HFFc6 (cell line): ENCODE data around the gene ABLIM1. TPM values are rescaled to one million over a fixed set of nuclear protein-coding genes. Genes with fewer than 3 reads are reported as not detected.

Experiments
- DNase-seq: peaks from one replicate; pipeline ENCODE4 v3.0.0-alpha.2; 2018
- H3K27ac Mint-ChIP-seq: 2 replicates; pipeline ENCODE4 v1.8.0; 2020; ENCODE audit warnings: mild to moderate bottlenecking, mixed read lengths
- H3K27me3 Mint-ChIP-seq: 2 replicates; pipeline ENCODE4 v1.8.0; 2021; ENCODE audit warnings: mild to moderate bottlenecking, moderate library complexity, mixed read lengths; ENCODE audit not compliant: insufficient read depth
- H3K36me3 Mint-ChIP-seq: 2 replicates; pipeline ENCODE4 v1.8.0; 2021; ENCODE audit warnings: low read depth, mixed read lengths
- H3K4me1 Mint-ChIP-seq: 2 replicates; pipeline ENCODE4 v1.8.0; 2020; ENCODE audit warnings: low read depth, mixed read lengths
- H3K4me3 Mint-ChIP-seq: 2 replicates; pipeline ENCODE4 v1.8.0; 2020; ENCODE audit warnings: mild to moderate bottlenecking, moderate library complexity, mixed read lengths
- H3K9me3 Mint-ChIP-seq: 2 replicates; pipeline ENCODE4 v1.8.0; 2020; ENCODE audit warnings: mild to moderate bottlenecking, mixed read lengths
- total RNA-seq, 6 experiments: library from RNA; stranded (reverse); fragmentation: NEBNext Ultra II Directional; extraction: Animal tissue kit (Norgen Biotek cat#: 25700); gene quantifications; 2 replicates in 1 of 6; 3 replicates in 5 of 6; pipeline ENCODE4 v1.2.3, GENCODE V29; 2021
- TF ChIP-seq, protein P1 (sequence below): fragments of 200-600 bp; sonication (generic); IDR thresholded peaks from 2 replicates; pipeline ENCODE4 v1.5.0; 2021; ENCODE audit warnings: antibody characterized with exemption, mild to moderate bottlenecking

ABLIM1 gene
- total RNA-seq, 6 experiments from 2014 or later = 8.0 to 14.6 (median 8.7) TPM

DNA sequence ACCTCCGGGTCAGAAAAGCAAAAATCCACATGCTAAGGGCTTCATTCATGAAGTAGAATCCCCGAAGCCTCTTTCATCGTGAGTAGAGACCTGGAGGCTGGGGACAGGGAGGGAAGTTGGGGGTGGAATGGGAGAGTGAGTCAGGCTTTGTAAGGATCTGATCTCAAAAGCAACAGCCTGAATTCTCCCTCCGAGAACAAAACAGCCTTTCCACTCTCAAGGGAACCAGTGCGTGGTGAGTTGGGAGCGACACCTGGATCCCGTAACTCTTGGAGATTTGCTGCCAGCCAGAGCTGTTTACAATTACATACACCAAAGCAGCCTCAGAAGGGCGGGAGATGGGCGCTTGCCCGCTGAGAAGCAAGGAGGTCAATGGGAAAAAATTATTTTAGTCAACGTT lies 264.6 kb downstream of the ABLIM1 start:
- TF ChIP-seq, protein P1, sequence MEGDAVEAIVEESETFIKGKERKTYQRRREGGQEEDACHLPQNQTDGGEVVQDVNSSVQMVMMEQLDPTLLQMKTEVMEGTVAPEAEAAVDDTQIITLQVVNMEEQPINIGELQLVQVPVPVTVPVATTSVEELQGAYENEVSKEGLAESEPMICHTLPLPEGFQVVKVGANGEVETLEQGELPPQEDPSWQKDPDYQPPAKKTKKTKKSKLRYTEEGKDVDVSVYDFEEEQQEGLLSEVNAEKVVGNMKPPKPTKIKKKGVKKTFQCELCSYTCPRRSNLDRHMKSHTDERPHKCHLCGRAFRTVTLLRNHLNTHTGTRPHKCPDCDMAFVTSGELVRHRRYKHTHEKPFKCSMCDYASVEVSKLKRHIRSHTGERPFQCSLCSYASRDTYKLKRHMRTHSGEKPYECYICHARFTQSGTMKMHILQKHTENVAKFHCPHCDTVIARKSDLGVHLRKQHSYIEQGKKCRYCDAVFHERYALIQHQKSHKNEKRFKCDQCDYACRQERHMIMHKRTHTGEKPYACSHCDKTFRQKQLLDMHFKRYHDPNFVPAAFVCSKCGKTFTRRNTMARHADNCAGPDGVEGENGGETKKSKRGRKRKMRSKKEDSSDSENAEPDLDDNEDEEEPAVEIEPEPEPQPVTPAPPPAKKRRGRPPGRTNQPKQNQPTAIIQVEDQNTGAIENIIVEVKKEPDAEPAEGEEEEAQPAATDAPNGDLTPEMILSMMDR = no peak
- Mint-ChIP-seq H3K27ac (no peak overlapping the region), H3K9me3 (no peaks in the 10 kb centered on the region), H3K4me1 (peaks cover 28% of the 10 kb centered on the region), H3K36me3 (no peaks in the 10 kb centered on the region), H3K27me3 (peaks cover 29% of the 10 kb centered on the region), H3K4me3 (no peak overlapping the region)
- DNase-seq = no peak

DNA sequence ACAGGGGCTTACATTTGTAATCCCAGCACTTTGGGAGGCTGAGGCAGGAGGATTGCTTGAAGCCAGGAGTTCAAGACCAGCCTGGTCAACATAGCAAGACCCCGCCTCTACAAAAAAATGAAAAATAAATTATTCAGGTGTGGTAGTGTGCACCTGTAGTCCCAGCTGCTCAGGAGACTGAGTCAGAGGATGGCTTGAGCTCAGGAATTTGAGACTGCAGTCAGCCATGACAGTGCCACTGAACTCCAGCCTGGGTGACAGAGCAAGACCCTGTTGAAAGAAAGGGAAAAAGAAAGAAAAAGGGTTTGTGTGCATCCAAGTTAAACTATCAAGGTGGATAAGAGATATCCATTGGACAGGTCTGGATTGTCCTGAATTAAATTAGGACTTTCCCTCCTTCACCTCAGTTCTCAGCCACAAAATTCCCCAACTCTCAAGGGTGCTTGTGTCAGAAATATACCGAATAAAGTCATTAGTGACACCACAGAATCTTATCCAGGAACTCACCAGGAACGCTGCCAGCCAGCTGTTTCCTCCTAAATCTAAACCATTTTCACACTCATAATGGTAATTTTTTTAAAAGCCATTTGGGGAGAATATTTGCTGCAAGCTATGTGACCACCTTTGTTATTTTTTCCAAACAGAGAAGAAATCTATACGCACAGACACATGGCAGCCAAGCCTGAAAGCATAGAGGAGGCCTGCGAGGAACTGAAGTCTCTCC lies 265.8 kb downstream of the ABLIM1 start:
- H3K9me3 Mint-ChIP-seq = no peaks in the 10 kb centered on the region

DNA sequence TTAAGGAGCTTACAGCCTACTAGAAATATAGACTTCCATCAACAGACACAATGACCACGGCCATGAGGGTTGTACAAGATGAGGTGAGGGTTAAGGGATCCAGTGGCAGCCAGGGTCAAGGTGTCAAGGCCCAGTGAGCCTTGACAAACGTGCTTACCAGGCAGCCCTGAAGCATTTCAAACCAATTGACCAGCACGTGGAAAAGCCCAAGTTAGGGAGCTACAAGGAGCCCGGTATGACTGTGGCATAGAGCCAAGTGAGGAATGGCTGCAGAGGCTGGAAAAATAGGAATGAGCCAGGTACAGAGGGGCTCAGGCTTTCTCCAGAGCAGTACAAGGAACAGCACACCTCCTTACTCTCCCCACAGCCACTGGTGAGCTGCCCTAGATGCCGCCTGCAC lies 266.5 kb downstream of the ABLIM1 start:
- peaks cover 34% of the 10 kb centered on the region for H3K4me1 Mint-ChIP-seq
- no peak overlapping the region for H3K27ac Mint-ChIP-seq

More for the DNA sequence above, 265.8 kb downstream of the ABLIM1 start:
- Mint-ChIP-seq H3K4me1 (peaks cover 34% of the 10 kb centered on the region), H3K4me3 (no peak overlapping the region), H3K36me3 (no peaks in the 10 kb centered on the region), H3K27ac (no peak overlapping the region), H3K27me3 (peaks cover 24% of the 10 kb centered on the region)
- TF ChIP-seq, protein P1 = no peak
- no peak for DNase-seq

DNA sequence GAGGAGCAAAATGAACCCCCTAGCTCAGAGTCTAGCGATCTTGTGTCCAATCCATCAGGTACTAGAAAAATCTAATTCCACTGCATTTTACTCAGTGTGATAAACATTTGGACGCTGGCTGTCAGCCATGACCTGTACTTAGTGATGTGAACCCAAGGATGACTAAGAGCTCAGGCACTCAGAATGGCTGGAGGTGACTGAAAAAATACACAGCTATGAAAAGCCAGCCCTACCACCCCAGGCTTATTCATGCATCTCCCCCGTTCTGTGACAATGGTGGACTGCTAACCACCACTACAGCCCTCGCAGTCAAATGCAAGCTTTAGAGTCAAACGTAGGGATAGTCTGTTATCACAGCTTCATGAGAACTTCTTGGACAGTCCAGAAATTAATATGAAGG lies 268.6 kb downstream of the ABLIM1 start:
- Mint-ChIP-seq H3K36me3 (no peaks in the 10 kb centered on the region), H3K4me1 (peaks cover 34% of the 10 kb centered on the region), H3K27ac (no peak overlapping the region), H3K27me3 (peaks cover 24% of the 10 kb centered on the region), H3K4me3 (no peak overlapping the region), H3K9me3 (no peaks in the 10 kb centered on the region)
- peak; percentile 55 for DNase-seq
- TF ChIP-seq, protein P1 = no peak

More for the DNA sequence above, 266.5 kb downstream of the ABLIM1 start:
- H3K27me3 Mint-ChIP-seq = peaks cover 24% of the 10 kb centered on the region
- TF ChIP-seq, protein P1 = no peak
- H3K4me3 Mint-ChIP-seq = no peak overlapping the region
- H3K36me3 Mint-ChIP-seq = no peaks in the 10 kb centered on the region
- H3K9me3 Mint-ChIP-seq = no peaks in the 10 kb centered on the region
- DNase-seq = no peak

DNA sequence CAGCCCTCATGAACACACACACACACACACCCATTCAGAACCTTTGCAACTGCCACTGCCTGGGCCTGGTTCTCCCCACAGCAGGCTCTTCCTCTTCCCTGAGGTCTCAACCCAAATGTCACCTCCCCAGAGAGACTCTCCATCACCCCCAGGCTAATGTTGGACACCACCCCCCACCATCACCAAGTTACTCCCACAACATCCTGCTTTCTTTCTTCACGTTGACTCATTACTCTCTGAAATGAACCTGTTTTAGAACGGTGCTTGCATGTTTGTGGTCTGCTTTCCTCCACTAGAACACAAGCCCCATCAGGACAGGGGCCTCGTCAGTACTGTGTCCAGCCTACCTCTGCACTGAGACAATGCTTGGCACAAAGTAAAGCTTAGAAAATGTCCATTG lies 269.8 kb downstream of the ABLIM1 start:
- Mint-ChIP-seq H3K4me3 (no peak overlapping the region), H3K36me3 (no peaks in the 10 kb centered on the region), H3K4me1 (peaks cover 31% of the 10 kb centered on the region), H3K27ac (no peak overlapping the region), H3K27me3 (peaks cover 21% of the 10 kb centered on the region), H3K9me3 (no peaks in the 10 kb centered on the region)
- no peak for DNase-seq
- TF ChIP-seq, protein P1 = no peak
